ENCODE data around the gene SUCLG1.

DNA sequence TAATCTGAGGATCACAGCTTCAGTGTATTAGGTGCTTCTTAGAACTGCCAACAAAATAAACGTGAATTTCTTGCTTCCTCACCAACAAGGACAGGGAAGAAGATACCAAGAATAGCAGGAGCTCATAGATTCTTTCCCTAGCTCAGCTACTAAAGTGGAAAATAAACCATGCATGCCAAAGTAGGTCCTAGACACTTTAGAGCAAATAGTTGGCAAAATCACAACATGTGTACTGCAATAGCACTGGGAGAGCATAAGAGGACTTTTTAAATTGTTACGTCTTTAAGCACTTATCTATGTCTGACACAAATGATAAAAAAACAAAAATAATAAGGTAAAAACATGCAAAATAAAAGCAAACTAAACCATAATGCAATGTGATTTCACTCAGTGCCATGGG lies 49.5 kb downstream of the SUCLG1 start:
- TF ChIP-seq, protein P1, sequence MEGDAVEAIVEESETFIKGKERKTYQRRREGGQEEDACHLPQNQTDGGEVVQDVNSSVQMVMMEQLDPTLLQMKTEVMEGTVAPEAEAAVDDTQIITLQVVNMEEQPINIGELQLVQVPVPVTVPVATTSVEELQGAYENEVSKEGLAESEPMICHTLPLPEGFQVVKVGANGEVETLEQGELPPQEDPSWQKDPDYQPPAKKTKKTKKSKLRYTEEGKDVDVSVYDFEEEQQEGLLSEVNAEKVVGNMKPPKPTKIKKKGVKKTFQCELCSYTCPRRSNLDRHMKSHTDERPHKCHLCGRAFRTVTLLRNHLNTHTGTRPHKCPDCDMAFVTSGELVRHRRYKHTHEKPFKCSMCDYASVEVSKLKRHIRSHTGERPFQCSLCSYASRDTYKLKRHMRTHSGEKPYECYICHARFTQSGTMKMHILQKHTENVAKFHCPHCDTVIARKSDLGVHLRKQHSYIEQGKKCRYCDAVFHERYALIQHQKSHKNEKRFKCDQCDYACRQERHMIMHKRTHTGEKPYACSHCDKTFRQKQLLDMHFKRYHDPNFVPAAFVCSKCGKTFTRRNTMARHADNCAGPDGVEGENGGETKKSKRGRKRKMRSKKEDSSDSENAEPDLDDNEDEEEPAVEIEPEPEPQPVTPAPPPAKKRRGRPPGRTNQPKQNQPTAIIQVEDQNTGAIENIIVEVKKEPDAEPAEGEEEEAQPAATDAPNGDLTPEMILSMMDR (IDR thresholded peaks at IDR 0.05) = no peak
- no peak for TF ChIP-seq POLR2AphosphoS5 (IDR thresholded peaks at IDR 0.05)

Data from esophagus muscularis mucosa (tissue), 3 donors.